Measurements from ENCODE around the gene FUT8. TPM values are rescaled to one million over a fixed set of nuclear protein-coding genes. Genes with fewer than 3 reads are reported as not detected.

Gene FUT8
- total and polyA plus RNA-seq, 7 donors = 3.2 to 8.6 (median 5.5) TPM

DNA sequence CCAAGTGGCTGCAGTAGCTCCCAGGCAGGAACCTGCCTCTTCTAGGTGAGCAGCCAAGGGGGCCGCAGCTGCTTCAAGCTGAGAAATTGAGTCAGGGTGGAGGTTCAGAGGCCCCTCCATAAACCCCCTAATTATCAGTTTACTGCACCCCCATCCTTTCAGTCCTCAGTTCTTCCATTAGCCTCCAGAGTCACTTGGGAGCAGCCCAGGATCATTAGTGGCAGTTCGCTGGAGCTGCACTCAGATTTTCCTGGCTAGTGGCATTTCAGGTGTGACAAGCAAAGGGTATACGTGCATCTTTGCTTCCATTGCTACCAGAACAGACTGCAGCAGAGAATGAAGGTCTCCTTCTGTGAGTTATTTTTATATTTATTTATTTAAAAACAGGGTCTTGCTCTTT is 358.7 kb downstream of the FUT8 start:
- intact Hi-C loops (cut with DNase I) = no loop called here
- WGBS, 3 donors = 83 to 86% (median 86%) methylated on average over 3 of the region's 3 CpGs

DNA sequence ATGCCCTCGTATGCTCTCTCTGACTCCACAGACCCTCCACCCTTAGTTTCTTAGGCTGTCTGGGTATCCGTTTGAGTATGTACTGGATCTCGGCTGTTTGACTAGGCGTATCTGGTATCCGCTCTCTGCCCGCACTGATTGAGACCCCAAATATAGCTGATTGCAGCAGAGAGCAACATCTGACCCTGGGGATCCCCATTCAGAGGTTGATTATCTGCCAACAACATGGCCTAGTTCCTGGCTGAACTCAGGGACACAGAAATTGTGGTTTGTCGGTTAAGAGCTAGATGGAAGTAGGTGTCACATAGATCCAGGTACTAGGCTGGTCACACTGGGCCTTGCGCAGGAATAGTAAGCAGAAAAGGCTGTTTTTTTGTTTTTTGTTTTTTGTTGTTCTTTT is 359.9 kb downstream of the FUT8 start:
- Histone ChIP-seq H3K36me3 (ENCODE audit: insufficient read depth in 1 of 2, low read depth in 1 of 2) (no peaks in the 10 kb centered on the region), H3K27me3 (ENCODE audit: insufficient read depth in 3 of 3, low read length in 2 of 3) (peaks cover 0 to 3% (median 0%) of the 10 kb centered on the region in 3 donors), H3K4me3 (no peak overlapping the region), H3K9me3 (no peaks in the 10 kb centered on the region), H3K27ac (no peak overlapping the region), H3K4me1 (no peaks in the 10 kb centered on the region)
- intact Hi-C loops (cut with DNase I) = no loop called here
- no peak for DNase-seq
- WGBS, 3 donors = 62 to 78% (median 64%) methylated on average over 8 of the region's 8 CpGs
- TF ChIP-seq CTCF (IDR thresholded peaks at IDR 0.05) = no peak
- no peak for ATAC-seq

More for the DNA sequence above, 358.7 kb downstream of the FUT8 start:
- no peak for TF ChIP-seq CTCF (IDR thresholded peaks at IDR 0.05)
- Histone ChIP-seq H3K4me1 (no peaks in the 10 kb centered on the region), H3K36me3 (ENCODE audit: insufficient read depth in 1 of 2, low read depth in 1 of 2) (no peaks in the 10 kb centered on the region), H3K27me3 (ENCODE audit: insufficient read depth in 3 of 3, low read length in 2 of 3) (peaks cover 0 to 3% (median 0%) of the 10 kb centered on the region in 3 donors), H3K4me3 (no peak overlapping the region), H3K9me3 (no peaks in the 10 kb centered on the region), H3K27ac (no peak overlapping the region)
- DNase-seq (no peak), ATAC-seq (no peak)

GRCh38 chr14:65772921-65773574 is 360.5 kb downstream of the FUT8 start:
- peaks cover 0 to 3% (median 0%) of the 10 kb centered on the region in 3 donors for H3K27me3 ChIP-seq (ENCODE audit: insufficient read depth in 3 of 3, low read length in 2 of 3)
- DNase-seq (no peak), ATAC-seq (no peak)
- H3K27ac ChIP-seq = no peak overlapping the region
- H3K9me3 ChIP-seq = no peaks in the 10 kb centered on the region
- no peaks in the 10 kb centered on the region for H3K4me1 ChIP-seq
- intact Hi-C loops (cut with DNase I) = no loop called here
- no peaks in the 10 kb centered on the region for H3K36me3 ChIP-seq (ENCODE audit: insufficient read depth in 1 of 2, low read depth in 1 of 2)
- no peak for TF ChIP-seq CTCF (IDR thresholded peaks at IDR 0.05)
- no peak overlapping the region for H3K4me3 ChIP-seq
- 81 to 86% (median 86%) methylated on average over 4 of the region's 4 CpGs for WGBS, 3 donors

DNA sequence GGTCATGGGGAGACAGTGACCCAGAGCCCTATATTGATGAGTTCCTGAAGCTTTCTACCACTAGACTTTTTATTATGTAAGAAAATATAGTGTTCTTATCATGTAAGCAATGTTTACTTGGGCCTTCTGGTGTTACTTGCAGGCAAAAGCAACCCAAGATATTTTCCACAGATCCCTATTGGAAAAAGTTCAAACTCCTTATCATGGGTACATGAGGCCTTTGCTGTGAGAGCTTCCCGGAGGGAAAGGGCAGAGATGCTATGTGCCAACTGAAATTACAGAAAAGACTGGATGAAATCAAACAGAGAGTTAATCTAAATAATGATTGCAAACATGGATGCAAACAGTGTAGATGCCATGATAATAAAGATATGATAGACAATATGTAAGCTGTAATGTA is 361.5 kb downstream of the FUT8 start:
- H3K4me1 ChIP-seq = no peaks in the 10 kb centered on the region
- TF ChIP-seq CTCF (IDR thresholded peaks at IDR 0.05) = no peak
- WGBS, 3 donors = 88 to 90% (median 88%) methylated on average over 1 of the region's 1 CpG
- no peak for ATAC-seq
- no peaks in the 10 kb centered on the region for H3K9me3 ChIP-seq
- H3K36me3 ChIP-seq (ENCODE audit: insufficient read depth in 1 of 2, low read depth in 1 of 2) = no peaks in the 10 kb centered on the region
- H3K27me3 ChIP-seq (ENCODE audit: insufficient read depth in 3 of 3, low read length in 2 of 3) = peaks cover 0 to 3% (median 0%) of the 10 kb centered on the region in 3 donors
- H3K4me3 ChIP-seq = no peak overlapping the region
- no peak for DNase-seq
- intact Hi-C loops (cut with DNase I) = no loop called here
- H3K27ac ChIP-seq = no peak overlapping the region
